NOMO-1 treated with DMSO at 0.1 percent for 48 hours (cell line): Measurements from ENCODE around the gene THEMIS.

ENCODE experiments used
- DNase-seq: peaks from one replicate; lab custom pipeline; 2025; ENCODE audit not compliant: unreplicated experiment; lab: John Stamatoyannopoulos, UW

The THEMIS gene

GRCh38 chr6:127860723-127861122, 40.1 kb downstream of the THEMIS start:
- no peak for DNase-seq

- DNase-seq: no peak
Measured at GRCh38 chr6:127859956-127860355, 40.9 kb downstream of the THEMIS start.

- no peak for DNase-seq
Measured at GRCh38 chr6:127858727-127859391, 42.0 kb downstream of the THEMIS start.

DNA sequence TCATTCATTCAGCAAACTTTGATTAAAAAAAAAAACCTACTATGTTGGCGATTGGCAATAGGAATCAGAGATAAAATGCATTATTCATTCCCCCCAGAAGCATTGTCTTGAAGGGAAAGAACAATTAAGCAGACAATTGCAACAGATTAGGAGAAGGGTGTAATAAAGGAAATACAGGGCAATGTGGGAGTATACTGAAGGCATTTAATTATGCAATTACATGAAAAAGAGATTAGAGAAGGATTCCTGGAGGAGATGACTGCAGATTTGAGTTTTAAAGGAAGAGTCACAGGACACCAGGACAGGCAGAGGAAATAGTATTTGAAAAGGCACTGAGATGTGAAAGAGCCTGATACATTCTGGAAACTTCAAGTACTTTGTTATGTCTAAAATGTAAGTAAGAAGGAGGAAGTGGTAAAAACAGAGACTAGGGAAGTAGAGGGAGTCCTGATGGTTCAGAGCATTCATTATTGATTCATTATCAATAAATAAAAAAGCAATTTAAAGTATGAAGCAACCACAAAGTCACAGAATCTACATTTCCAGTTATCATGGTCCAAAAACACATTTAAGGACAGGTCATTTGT, 43.7 kb downstream of the THEMIS start:
- DNase-seq: no peak

DNA sequence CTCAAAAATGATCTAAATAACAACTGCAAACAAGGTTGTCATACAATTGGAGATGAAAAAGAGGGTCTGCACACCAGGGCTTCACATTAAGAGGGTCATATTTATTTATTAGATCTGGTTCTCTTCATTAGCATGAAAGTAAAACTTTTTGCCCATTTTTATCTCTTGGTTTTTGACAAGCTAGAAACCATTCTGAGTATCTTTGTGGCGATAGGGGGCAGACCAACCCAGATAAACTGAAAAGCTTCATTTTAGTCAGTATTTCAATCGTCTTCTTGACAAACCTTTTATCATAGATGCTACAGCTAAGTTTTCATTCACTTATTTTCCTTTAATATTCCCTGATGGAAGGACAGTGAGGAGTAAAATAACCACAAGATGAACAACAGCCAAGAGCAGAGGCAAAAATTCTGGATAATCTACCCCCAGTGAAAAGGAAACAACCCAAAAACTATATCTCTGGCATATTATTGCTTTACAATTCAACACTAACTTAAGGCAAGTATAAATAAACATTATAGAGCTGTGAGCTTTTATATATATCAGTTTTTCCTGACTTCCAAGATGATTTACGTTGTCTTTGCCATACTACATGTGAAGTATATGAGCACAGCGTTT, 45.2 kb downstream of the THEMIS start:
- DNase-seq: peak; percentile 6

DNA sequence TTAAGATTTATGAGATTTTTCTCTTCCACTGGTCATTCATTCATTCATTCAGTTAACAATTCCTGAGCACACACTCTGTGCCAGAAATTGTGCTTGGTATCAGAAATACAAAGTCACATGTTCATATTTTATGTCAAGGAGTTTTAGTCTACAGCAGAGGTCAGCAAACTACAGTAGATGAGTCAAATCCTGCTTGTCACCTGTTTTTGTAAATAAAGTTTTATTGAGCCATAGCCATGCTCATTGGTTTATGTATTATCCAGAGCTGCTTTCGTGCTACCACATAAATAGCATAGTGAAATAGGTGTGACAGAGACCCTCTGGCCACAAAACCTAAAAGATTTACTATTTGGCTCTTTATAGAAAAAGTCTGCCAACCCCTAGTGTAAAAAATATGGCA, 46.8 kb downstream of the THEMIS start:
- DNase-seq: no peak

- no peak for DNase-seq
Measured at GRCh38 chr6:127851197-127851596, 49.7 kb downstream of the THEMIS start.

DNA sequence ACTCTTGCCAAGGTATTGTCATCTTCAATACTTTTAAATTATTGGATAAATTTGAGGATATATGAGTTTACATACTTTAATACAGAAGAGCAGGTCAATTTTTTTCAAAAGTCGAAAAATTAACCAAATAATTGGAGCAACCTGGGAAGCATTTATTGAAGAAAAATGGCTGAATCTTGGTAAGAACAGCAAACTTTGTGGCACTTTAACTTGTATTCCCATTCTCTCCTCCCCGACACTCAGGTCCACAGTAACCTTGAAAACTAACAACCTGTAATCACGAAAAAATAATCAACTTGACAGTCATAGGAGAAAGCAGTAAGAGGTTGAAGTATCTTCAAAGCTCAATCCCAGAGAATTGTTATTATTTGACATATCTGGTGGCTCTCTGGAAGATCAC, 55.6 kb downstream of the THEMIS start:
- no peak for DNase-seq

DNA sequence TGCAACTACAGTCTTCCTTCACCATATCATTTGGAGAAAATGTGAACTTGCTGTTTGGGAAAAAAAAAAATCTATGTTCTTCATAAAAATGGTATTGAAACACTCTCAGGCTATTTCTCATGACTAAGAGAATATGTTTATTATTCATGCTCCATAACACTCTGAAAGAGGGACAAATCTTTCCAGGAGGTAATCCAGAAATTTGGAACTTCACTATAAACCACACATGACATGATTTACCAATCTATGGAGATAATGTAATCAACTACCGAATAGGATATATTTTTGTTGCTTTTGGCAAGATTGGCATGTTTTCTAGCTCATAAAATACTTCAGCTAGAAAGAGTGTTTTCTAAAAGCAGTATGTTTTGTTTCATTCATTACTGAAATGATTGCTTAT, 56.3 kb downstream of the THEMIS start:
- no peak for DNase-seq

- DNase-seq: no peak
Measured at GRCh38 chr6:127843582-127843981, 57.3 kb downstream of the THEMIS start.

DNA sequence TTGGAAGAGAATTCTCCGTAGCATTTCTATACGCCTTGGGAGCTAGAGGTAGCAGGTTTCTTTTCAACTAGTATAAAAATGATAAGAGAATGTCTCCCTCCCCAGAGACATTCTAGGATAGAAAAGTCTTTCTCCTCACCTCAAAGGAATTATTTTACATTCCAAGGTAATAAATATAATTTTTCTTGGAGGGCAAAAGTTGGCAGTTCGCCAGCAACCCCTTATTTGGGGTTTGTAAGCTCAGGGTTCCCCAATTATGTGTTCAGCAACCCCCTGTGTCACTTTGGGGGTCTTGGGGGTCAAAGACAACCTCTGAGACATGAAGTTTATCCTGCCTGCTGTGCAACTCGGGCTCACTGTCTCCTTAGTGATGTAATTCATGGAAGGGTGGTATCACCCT, 58.3 kb downstream of the THEMIS start:
- DNase-seq: no peak

GRCh38 chr6:127841811-127842210, 59.0 kb downstream of the THEMIS start:
- no peak for DNase-seq

- DNase-seq: no peak
Measured at GRCh38 chr6:127834136-127834535, 66.7 kb downstream of the THEMIS start.

- no peak for DNase-seq
Measured at GRCh38 chr6:127833336-127833735, 67.5 kb downstream of the THEMIS start.

- DNase-seq: no peak
Measured at GRCh38 chr6:127832381-127832780, 68.5 kb downstream of the THEMIS start.

DNA sequence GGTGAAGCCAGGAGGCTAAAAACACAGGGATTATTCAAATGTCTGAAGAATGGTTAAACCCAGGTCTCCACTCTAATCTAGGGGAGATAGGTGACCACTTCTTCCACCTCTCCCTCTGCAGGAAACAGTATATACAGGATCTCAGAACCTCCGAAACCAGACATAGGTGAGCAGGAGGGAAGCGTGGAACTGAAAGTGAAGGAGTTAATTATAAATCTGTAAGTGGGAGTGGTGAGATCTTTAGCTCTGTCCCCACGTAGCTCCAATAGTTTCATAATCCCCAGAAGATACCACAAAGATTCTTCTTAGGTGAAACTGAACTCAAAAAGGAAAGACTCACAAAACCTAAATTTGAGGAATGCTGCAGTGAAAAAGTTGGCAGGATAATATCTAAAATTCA, 76.8 kb downstream of the THEMIS start:
- DNase-seq: no peak

- no peak for DNase-seq
Measured at GRCh38 chr6:127821431-127821830, 79.4 kb downstream of the THEMIS start.

DNA sequence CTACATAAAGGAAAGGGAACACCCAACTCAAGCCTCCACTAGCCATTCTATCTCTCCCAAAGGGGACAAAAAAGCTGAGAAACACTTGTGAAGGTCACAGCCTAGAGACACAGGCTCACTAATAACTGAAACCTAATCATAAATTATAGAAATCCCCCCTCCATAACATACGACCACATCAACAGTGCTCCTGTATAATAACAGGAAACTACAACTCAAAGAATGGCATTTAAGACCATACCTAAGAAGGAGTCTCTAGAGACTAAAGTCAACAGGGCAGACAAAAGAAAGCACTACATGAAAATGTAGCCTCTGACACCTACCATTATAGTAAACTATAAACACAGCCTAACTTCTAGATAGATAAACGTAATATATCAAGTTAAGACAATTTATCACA, 82.7 kb downstream of the THEMIS start:
- DNase-seq: no peak

DNA sequence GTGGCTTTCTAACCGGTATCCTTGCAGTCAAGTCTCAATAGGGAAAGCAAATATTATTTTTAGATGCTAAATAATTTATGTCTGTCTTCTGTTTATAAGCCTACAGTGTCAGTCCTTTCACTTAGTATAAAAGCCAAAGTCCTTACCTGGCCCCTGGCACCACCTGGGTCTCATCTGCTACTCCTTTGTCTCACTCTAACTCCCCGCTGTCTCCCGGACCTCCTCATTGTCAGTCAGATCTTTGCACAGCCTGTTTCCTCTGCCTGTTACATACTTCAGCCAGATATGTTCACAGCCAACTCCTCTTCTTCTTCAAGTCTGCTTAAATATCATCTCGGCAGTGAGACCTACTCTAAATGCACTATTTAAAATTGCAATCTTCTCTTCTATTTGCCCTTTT, 84.2 kb downstream of the THEMIS start:
- DNase-seq: no peak

DNA sequence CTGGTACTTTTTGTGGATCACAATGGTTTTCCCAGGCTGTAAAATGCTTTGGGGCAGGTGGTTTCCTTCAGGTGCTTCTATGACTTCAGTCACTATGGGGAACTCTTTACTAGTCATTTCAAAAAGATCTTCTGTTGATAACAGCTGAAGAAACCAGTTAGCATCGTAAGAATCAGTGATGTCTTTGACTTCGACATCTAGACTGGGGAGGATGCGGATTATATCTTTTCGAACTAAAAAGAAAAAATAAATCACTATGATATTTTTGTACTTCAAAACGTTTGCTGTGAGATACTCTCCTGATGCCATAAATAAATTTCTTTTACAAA, 87.2 kb downstream of the THEMIS start:
- DNase-seq: no peak

DNA sequence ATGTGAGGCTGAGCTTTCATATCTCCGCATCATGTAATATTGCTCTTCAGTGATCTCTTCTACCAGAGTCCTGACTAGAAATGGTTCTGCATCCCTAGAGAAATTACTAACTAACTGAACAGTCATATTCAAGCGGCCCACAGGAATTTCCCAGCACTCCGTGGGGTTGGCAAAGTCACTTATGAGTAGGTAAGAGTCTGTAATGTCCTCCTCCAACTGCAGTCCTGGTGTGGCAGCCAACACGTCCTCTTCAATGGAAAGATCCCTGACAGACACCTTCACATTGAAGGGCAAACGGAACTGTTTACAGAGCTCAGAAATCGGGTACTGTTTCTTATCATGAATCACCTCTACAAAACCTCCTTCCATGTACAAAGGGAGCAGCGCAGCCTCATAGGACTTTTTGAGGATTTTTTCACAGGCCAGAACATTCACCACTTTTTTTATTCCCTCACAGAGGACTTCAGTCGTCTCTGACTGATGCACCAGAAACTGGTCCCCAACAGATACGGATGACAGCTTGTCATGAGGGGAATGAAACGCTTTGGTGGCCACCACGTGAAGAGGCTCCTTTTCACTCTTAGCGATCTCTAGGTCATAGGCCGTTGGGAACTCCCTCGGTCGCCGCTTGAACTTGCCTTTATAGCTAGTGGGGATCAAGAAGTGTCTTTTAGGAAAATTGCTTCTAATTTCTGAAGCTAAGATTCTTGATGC, 87.7 kb downstream of the THEMIS start:
- DNase-seq: no peak

GRCh38 chr6:127811900-127812570, 88.8 kb downstream of the THEMIS start:
- no peak for DNase-seq
